Measurements from ENCODE around the gene MASP2.

GRCh38 chr1:10989095-10989494, 57.9 kb downstream of the MASP2 start:
- TF ChIP-seq CTCF (IDR thresholded peaks at IDR 0.05 in 4 of 5, conservative IDR thresholded peaks at IDR 0.05 in 1 of 5) (no peak), POLR2A (IDR thresholded peaks at IDR 0.05) (no peak)

All from gastrocnemius medialis (tissue), 4 donors.